HEK293 (cell line): ENCODE results near the gene CHIT1.

Source experiments
- CTCF ChIP-seq: fragments of 450-650 bp; formaldehyde crosslinking; IDR thresholded peaks from 2 replicates; pipeline ENCODE4 v1.5.1; 2016; ENCODE audit warnings: missing biosample characterization, missing genetic modification characterization
- PRDM1 ChIP-seq: fragments of 450-650 bp; formaldehyde crosslinking; IDR thresholded peaks from 2 replicates; pipeline ENCODE4; 2016; ENCODE audit warnings: missing biosample characterization, missing genetic modification characterization
- ZNF10 ChIP-seq: fragments of 450-650 bp; formaldehyde crosslinking; IDR thresholded peaks from 2 replicates; pipeline ENCODE4 v1.5.1; 2017; ENCODE audit warnings: missing biosample characterization, missing genetic modification characterization
- ZNF501 ChIP-seq: fragments of 450-650 bp; formaldehyde crosslinking; IDR thresholded peaks from 2 replicates; pipeline ENCODE4 v1.5.1; 2016; ENCODE audit warnings: missing biosample characterization, missing genetic modification characterization
- ZNF623 ChIP-seq: fragments of 450-650 bp; formaldehyde crosslinking; IDR thresholded peaks from 2 replicates; pipeline ENCODE4 v1.5.1; 2016; ENCODE audit warnings: missing biosample characterization, missing genetic modification characterization
- ZNF660 ChIP-seq: fragments of 450-650 bp; IDR thresholded peaks from 2 replicates; pipeline ENCODE4 v1.5.1; 2018; ENCODE audit warnings: missing biosample characterization, mild to moderate bottlenecking, missing genetic modification characterization
- ZNF677 ChIP-seq: fragments of 450-650 bp; IDR thresholded peaks from 2 replicates; pipeline ENCODE4 v1.5.0; 2018; ENCODE audit warnings: missing biosample characterization, mild to moderate bottlenecking, missing genetic modification characterization, moderate library complexity
- ZNF707 ChIP-seq: fragments of 450-650 bp; formaldehyde crosslinking; IDR thresholded peaks from 2 replicates; pipeline ENCODE4 v1.5.1; 2016; ENCODE audit warnings: missing biosample characterization, missing genetic modification characterization
- ZNF76 ChIP-seq: fragments of 450-650 bp; formaldehyde crosslinking; IDR thresholded peaks from 2 replicates; pipeline ENCODE4; 2016; ENCODE audit warnings: low read depth, missing biosample characterization, missing genetic modification characterization, borderline replicate concordance
- ZNF777 ChIP-seq: fragments of 450-650 bp; formaldehyde crosslinking; IDR thresholded peaks from 2 replicates; pipeline ENCODE4 v1.5.1; 2017; ENCODE audit warnings: missing biosample characterization, missing genetic modification characterization, borderline replicate concordance

GRCh38 chr1:203273206-203273868 is 43.9 kb upstream of the CHIT1 start:
- TF ChIP-seq PRDM1 (tag by site-specific recombination): no peak
- peak; percentile 95 for TF ChIP-seq CTCF (tag by site-specific recombination)
- no peak for TF ChIP-seq ZNF707
- TF ChIP-seq ZNF10 (tag by site-specific recombination): no peak
- TF ChIP-seq ZNF501 (tag by site-specific recombination): peak; percentile 75
- TF ChIP-seq ZNF677 (tag by site-specific recombination): no peak
- no peak for TF ChIP-seq ZNF777 (tag by site-specific recombination)
- peak; percentile 45; the same call in 1 of the 2 replicates for TF ChIP-seq ZNF76
- no peak for TF ChIP-seq ZNF623 (tag by site-specific recombination)
- peak; percentile 87; the same call in 1 of the 2 replicates for TF ChIP-seq ZNF660 (tag by site-specific recombination)
